HK-2 (cell line): ENCODE data around the gene CD44.

Source experiments
- DNase-seq: peaks from one replicate; pipeline ENCODE4 v3.0.0-alpha.2; 2018; ENCODE audit not compliant: unreplicated experiment

The CD44 gene

DNA sequence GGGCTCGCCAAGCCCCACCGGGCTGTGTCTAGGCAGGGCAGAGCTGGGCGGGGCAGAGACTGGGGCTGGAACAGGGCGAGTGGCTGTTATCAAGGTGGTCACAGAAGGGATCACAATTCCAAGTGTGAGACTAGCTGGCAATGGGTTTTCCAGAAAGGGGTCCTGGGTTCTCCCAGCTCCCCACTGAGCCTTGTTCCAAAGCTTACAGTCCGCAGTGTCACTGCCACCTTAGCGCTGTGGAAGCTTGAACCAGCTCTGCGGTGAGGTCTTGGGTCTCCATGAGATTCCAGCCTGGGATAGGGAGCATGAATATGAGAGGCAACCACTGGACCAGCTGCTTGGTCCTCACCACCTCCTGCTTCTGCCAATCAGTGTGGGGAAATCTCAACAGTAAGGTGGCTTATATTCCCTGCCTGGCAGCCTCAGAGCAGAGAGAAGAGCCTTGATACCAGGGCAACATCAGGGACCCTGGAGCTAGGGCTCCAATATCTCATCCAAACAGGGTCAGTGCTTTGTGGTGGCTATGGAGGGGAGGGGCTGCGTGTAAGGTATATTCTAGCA, 831 bp downstream of the CD44 start:
- no peak for DNase-seq

DNA sequence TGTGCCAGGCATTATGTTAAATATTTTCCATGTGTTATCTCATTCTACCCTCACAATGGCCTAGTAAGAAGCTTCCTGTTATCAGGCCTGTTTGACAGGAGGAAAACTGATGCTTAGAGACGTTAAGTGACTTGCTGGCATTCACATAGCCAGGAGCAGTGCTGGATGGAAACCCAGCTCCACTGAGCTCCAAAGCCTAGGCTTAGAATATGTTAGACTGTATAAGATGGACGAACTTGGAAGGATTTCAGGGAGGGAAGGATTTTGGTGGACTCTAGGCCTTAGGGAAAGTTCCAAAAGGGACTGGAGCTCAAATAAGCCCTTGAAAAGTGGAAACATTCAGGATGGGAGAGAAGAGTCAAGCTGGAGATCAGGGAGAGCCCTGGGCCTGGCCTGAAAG, 2.1 kb downstream of the CD44 start:
- DNase-seq = no peak

DNA sequence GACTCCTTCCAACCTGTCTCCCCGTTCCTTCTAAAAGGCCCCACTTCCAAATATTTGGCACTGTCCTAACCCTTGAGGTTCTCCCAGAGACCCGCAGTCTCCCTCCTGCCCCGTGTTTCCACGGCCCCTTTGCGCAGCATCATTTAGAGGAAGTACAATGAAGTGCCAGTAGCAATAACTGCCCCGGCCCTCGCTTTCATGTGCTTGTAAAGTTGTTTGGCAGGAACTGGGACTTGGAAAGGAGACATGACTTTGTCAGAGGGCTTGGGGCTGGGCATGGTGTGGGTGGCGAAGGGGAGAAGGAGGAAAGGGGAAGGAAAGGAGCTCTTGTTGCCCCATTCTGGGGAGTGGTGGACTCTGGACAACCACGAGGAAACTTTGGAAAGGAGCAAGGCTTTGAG, 2.6 kb downstream of the CD44 start:
- DNase-seq = no peak

DNA sequence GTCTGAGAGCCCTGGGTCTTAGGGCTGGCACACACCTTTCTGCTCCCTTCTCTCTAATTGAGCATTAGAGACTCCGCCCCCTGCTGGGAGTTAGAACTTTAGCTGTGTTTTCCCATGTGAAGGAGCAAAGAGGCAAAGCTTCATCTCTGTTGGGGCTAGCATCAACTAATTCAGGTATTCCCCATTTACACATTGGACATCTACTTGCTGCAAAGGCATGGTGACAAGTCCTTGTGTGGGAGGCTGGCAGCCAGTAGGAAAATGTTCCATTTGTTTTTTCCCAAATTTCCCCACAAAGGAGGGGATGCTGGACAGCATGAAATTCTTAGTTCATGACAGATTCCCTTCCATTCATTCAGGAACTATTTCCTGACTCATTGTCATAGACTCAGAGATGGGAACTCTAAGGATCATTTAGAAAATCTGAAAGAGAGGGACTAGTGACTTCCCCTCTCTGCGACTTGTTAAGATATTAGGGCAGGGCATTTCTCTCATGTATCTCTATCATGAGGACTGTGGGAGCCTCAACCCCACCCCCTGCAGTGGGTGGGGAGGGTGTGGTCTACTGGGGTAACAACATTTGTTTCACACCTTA, 3.6 kb downstream of the CD44 start:
- no peak for DNase-seq

GRCh38 chr11:35143297-35144135, 4.5 kb downstream of the CD44 start:
- DNase-seq = no peak

DNA sequence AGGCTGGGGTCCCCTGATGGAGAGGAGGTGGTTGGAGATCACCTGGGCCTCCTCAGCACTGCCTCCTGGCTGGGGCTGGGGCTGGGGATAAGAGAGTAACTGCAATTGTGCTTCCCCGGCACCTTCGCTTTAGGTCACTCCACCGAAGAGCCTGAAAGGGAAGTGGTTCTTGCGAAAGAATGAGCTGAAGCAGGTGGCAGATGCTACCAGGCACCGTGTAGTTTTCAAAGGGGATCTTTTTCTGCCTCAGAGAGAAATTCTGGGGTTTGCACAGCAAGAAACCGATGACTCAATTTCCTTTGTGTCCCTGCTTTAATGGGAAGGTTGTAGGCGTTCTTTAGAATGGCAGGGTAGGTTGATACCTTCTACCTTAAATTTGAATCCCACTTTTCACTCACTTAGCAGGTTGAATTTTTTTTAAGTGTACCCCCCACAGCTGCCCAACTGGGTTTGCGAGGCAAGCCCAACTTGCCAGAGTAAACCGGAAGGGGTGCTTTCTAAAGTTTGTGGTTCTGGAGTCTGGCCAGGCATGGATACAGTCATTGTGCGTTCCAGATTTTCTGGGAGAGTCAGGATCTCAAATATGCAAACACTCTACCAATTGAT, 5.3 kb downstream of the CD44 start:
- no peak for DNase-seq

DNA sequence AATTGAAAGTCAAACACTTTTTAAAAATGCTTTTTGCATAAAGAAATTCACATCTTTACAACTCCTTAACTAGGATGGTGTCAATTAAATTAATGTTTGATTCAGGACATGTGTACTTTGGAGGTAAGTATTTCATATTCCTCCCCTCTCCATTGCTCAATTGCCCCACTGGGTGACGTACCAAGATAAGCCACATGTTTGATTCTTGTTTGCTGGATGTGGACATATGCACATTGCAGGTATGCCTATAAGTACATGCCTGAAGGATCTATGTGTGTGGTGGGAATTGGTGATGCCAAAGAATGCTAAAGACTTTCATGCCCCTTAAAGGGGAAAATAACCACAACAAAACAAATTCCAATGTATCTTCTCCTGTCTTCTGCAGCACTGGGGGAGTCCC, 5.8 kb downstream of the CD44 start:
- no peak for DNase-seq

DNA sequence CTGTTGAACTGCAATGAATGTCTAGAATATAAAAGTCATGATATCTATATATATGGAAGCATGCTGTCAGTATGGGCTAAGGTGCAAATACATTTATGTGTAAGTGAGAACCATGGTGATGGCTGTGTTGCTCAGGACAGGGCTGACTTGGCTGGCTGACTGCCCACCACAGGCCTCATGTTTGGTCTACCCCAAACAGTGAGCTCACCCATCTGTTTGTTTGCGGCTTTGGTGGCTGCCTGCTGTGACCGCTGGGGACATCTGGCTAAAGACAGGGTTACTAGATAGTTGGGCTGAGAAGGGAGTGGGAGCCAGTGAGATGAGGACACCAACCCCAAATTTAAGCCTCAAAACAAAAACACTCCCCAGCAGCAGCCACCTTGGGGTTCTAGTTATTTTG, 6.3 kb downstream of the CD44 start:
- no peak for DNase-seq

DNA sequence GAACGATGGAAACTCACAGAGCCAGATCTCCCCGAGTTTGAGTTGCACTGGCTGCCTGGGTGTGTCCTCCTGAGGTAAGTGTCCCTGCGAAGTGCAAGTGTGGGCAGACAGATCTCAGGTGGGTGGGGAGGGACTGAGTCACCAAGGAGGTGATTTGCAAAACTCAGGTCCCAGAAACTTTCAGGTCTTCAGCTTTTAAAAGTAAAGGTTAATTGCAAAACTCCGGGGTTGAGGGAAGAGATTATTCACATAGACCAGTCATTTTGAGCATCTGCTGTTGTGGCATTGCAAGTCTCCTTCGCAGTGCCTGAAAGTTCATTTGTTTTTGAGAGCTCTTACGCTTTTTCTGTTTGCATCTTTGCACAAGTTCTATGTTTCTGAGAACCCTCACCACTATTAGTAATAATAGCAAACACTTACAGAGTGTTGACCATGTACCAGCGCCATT, 7.1 kb downstream of the CD44 start:
- no peak for DNase-seq

- DNase-seq = no peak
These were observed 7.7 kb downstream of the CD44 start for GRCh38 chr11:35146711-35147110.

- no peak for DNase-seq
These were observed 8.3 kb downstream of the CD44 start for GRCh38 chr11:35147235-35147634.

DNA sequence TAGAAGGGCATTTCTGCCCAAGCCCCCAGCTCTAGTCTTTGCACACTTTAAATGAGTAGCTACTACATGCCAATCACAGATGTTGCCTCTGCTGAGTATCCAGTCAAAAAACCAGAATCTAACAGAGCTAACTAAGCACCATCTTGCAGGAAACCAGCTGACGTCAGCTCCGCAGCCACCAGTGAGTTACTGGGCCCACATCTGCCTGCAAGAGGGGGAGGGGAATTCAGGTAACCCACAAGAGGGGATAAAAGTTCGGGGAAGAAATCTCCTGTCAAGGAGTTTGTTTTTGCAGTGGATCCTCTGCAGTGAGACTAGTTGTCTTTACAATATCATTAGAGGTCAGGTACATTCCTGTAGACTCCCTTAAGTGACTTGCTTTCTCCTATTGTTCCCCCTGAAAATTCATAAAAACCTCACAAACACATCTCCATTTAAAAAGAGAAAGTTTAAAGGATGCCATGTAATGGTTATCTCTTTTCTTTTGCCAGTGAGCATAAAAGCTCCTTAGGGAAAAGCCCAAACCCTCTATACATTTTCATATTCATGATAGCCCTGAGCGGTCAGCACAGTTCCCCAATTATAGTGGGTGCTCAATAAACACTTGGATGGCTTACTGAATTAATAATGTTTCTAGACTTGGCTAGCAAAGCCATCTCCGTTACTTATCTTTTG, 9.3 kb downstream of the CD44 start:
- no peak for DNase-seq

GRCh38 chr11:35150454-35150853, 11.5 kb downstream of the CD44 start:
- no peak for DNase-seq

DNA sequence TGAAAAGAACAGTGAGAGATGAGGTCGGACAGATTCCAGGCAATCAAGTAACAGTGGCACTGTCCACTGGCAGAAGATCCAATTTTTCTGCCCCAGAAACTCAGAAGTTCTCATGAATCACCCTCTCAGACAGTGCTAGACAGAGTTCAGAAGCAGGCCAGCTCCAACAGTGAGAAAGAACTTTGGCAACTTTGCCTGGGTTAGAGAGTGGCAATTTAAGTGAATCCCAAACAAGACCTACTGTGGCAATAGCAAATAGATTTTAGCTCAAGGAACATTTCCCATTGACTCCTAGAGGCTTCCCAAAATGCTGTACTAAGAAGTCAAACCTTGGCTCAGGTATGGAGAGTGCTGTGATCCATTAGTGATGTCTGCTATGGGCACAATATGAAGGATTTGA, 12.3 kb downstream of the CD44 start:
- DNase-seq = no peak

DNA sequence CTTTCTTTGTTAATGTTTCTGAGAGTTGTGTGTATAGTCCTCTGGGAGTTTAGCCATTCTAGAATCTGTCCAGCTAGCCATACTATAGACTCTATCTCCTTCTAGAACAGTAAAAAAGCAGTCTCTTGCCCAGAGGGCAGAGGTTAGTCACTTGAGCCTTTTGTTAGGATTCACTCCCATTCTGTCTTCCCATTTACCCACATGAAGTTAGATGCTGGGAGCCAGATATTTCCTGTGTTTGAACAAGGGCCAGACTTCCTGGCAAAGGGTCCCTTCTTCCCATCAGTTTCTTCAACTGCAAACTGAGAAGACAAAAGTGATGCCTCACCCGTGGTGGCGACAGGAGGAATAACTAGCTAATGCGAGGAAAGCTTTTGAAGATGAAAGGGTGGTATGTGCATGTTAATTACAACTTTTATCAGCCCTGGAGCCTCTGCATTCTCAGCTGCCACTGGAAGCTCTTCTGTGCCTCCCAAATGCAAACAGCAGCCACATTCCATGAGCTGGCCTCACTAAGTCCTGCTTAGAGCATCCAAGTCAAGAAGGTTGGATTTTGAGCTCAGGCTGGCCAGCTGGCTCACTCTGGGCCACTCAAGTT, 12.8 kb downstream of the CD44 start:
- DNase-seq = no peak

- no peak for DNase-seq
These were observed 13.6 kb downstream of the CD44 start for GRCh38 chr11:35152575-35152974.

GRCh38 chr11:35153280-35153679, 14.3 kb downstream of the CD44 start:
- no peak for DNase-seq

DNA sequence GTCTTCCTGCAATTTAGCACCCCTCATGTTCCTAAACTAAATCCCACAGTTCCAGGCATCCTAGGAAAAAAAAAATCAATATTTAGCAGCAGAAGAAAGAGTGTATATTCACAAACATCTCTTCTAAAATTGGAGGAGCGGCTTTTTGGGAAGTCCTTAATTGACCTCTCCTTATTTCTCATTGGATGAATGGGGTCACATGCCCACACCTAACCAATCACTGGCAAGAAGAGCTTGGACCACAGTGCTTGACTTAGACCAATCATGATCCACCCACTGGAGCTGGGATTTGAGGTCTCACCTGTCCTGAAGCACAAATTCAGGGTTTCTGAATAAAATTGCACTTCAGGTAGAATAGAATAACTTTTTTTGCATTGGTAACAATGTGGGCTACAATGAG, 16.0 kb downstream of the CD44 start:
- no peak for DNase-seq

DNA sequence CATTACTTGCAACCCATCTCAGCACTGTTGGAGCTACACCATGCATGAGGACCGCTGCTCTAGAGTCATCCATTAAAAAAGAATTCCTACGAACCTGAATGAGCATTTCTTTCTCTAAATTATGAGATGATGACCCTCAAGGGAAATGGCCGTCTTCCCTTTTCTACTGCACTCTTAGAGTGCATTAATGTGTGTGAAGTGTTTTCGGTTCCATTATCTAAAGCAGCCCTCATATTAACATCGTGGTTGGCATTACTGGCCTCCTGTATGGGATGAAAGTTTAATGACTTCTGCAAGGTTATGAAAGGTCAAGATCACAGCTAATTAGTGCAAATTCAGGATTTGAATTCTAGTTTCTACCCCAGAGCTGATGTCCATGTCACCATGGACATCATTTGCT, 16.7 kb downstream of the CD44 start:
- no peak for DNase-seq

- no peak for DNase-seq
These were observed 19.1 kb downstream of the CD44 start for GRCh38 chr11:35157814-35158700.
